HCT116 (cell line): Measurements from ENCODE around the gene FST. TPM values are rescaled to one million over a fixed set of nuclear protein-coding genes. Genes with fewer than 3 reads are reported as not detected.

Source experiments
- ATAC-seq: fragments of 200-7000 bp; cut with Tn5 transposase; 2 replicates; pipeline ENCODE4 v1.9.1; 2020; ENCODE audit warnings: mild to moderate bottlenecking, moderate library complexity
- BruUV-seq: library from RNA; stranded (reverse); fragments of 400-500 nt; replicated peaks from 2 replicates; lab custom pipeline; 2021; lab: Mats Ljungman, UMichigan
- CTCF ChIA-PET: fragments of 300-600 bp; sonication (Branson Sonifier 250); formaldehyde crosslinking; loops from one replicate; lab custom pipeline; 2021; ENCODE audit warnings: antibody characterized with exemption; lab: Charles Lee
- POLR2A ChIA-PET: fragments of 300-600, 350-600 bp; sonication (Branson Sonifier 250); formaldehyde crosslinking; loops from one replicate; lab custom pipeline; 2021; ENCODE audit warnings: antibody characterized with exemption; lab: Charles Lee
- RAD21 ChIA-PET, 2 experiments: fragments of 300-600 bp; sonication (Branson Sonifier 250); formaldehyde crosslinking; loops; one replicate each; lab custom pipeline; 2023; ENCODE audit warnings: low total read pairs in 2 of 2; ENCODE audit not compliant: uncharacterized antibody in 2 of 2, unreplicated experiment in 2 of 2, low non-redundant PET in 1 of 2; lab: Charles Lee
- DNase-seq: peaks from one replicate; pipeline ENCODE4 v3.0.0-alpha.2; 2010; ENCODE audit warnings: low read depth, low spot score
- H2AFZ ChIP-seq: fragments of 200-600 bp; shearing (Covaris generic), sonication (generic); 2 replicates; pipeline ENCODE4 v1.6.1; 2017; ENCODE audit warnings: low read depth, mixed run types, mixed read lengths, antibody characterized with exemption, low read length; ENCODE audit not compliant: poor library complexity, severe bottlenecking
- H3K27ac ChIP-seq: 2 replicates; pipeline ENCODE4 v1.5.1; 2012; ENCODE audit warnings: low read depth, low read length
- H3K27me3 ChIP-seq: fragments of 200-600 bp; sonication (generic); 2 replicates; pipeline ENCODE4 v1.6.1; 2016; ENCODE audit warnings: mixed run types, low read length, mixed read lengths; ENCODE audit not compliant: insufficient read depth
- H3K36me3 ChIP-seq, 2 experiments: fragments of 200-500 bp in 1 of 2; fragments of 200-600 bp in 1 of 2; sonication (Bioruptor generic) in 1 of 2; sonication (generic) in 1 of 2; 2 replicates each; pipeline versions ENCODE4 v1.5.1 to v1.6.1; 2014 to 2016; ENCODE audit warnings: low read length in 2 of 2, inconsistent platforms in 1 of 2, mixed read lengths in 1 of 2, mixed run types in 1 of 2; ENCODE audit not compliant: insufficient read depth in 2 of 2, control insufficient read depth in 1 of 2
- H3K4me1 ChIP-seq, 2 experiments: fragments of 200-600 bp in 1 of 2; sonication (generic) in 1 of 2; 2 replicates each; pipeline versions ENCODE4 v1.5.1 to v1.6.1; 2012 to 2017; ENCODE audit warnings: low read length in 2 of 2, inconsistent platforms in 1 of 2, mild to moderate bottlenecking in 1 of 2, mixed read lengths in 1 of 2, mixed run types in 1 of 2, moderate library complexity in 1 of 2; ENCODE audit not compliant: insufficient read depth in 2 of 2, control insufficient read depth in 1 of 2
- H3K4me2 ChIP-seq: fragments of 200-600 bp; sonication (generic); 2 replicates; pipeline ENCODE4 v1.6.1; 2017; ENCODE audit warnings: mixed run types, low read length, mixed read lengths
- H3K4me3 ChIP-seq, 2 experiments: fragments of 200-600 bp in 1 of 2; sonication (generic) in 1 of 2; replicated peaks in 1 of 2; 2 replicates each; pipeline ENCODE4 v1.5.1; 2011 to 2016; ENCODE audit warnings: low read length in 2 of 2, control low read depth in 1 of 2, low read depth in 1 of 2, mild to moderate bottlenecking in 1 of 2, mixed read lengths in 1 of 2, mixed run types in 1 of 2
- H3K79me2 ChIP-seq: fragments of 200-600 bp; sonication (generic); 2 replicates; pipeline ENCODE4 v1.6.1; 2017; ENCODE audit warnings: mild to moderate bottlenecking, mixed run types, low read length, moderate library complexity, mixed read lengths; ENCODE audit not compliant: insufficient read depth
- H3K9ac ChIP-seq: fragments of 200-600 bp; sonication (generic); 2 replicates; pipeline ENCODE4 v1.6.1; 2016; ENCODE audit warnings: low read length, mixed read lengths
- H3K9me2 ChIP-seq: fragments of 200-600 bp; sonication (generic), shearing (Covaris generic); 2 replicates; pipeline ENCODE4 v1.6.1; 2017; ENCODE audit warnings: mixed run types, mild to moderate bottlenecking, moderate library complexity; ENCODE audit not compliant: insufficient read depth
- H3K9me3 ChIP-seq, 2 experiments: fragments of 200-500 bp in 1 of 2; fragments of 200-600 bp in 1 of 2; sonication (Bioruptor generic) in 1 of 2; sonication (generic) in 1 of 2; 2 replicates each; pipeline ENCODE4 v1.6.1; 2014 to 2017; ENCODE audit warnings: low read length in 2 of 2, mixed read lengths in 2 of 2, inconsistent platforms in 1 of 2, low read depth in 1 of 2, mild to moderate bottlenecking in 1 of 2, mixed run types in 1 of 2, moderate library complexity in 1 of 2; ENCODE audit not compliant: control insufficient read depth in 1 of 2, insufficient read depth in 1 of 2
- H4K20me1 ChIP-seq: fragments of 200-600 bp; sonication (generic), shearing (Covaris generic); 2 replicates; pipeline ENCODE4 v1.6.1; 2017; ENCODE audit warnings: mixed run types, mild to moderate bottlenecking, moderate library complexity; ENCODE audit not compliant: insufficient read depth
- ELF1 ChIP-seq: IDR thresholded peaks from 2 replicates; pipeline ENCODE4 v1.6.1; 2012; ENCODE audit warnings: low read depth, borderline replicate concordance
- JUND ChIP-seq: IDR thresholded peaks from 2 replicates; pipeline ENCODE4 v1.6.1; 2012
- POLR2A ChIP-seq: IDR thresholded peaks from 2 replicates; pipeline ENCODE4 v1.7.0; 2011; ENCODE audit warnings: borderline replicate concordance; ENCODE audit not compliant: insufficient read depth, insufficient read length; ENCODE audit errors: extremely low read depth
- POLR2AphosphoS5 ChIP-seq: IDR thresholded peaks from 2 replicates; pipeline ENCODE4 v1.6.1; 2011; ENCODE audit warnings: mild to moderate bottlenecking, low read depth, low read length, moderate library complexity
- REST ChIP-seq: IDR thresholded peaks from 2 replicates; pipeline ENCODE4 v1.6.1; 2012; ENCODE audit warnings: low read depth
- SRF ChIP-seq: IDR thresholded peaks from 2 replicates; pipeline ENCODE4 v1.6.1; 2012; ENCODE audit warnings: low read depth
- YY1 ChIP-seq: IDR thresholded peaks from 2 replicates; pipeline ENCODE4 v1.6.1; 2011; ENCODE audit warnings: low read length, low read depth, moderate library complexity, mild to moderate bottlenecking; ENCODE audit not compliant: insufficient replicate concordance; ENCODE audit errors: extremely low read depth
- ZNF274 ChIP-seq: fragments of 200-500 bp; sonication (Bioruptor generic); IDR thresholded peaks from 2 replicates; pipeline ENCODE4 v1.6.1; 2014; ENCODE audit warnings: mild to moderate bottlenecking, low read depth, low read length, inconsistent platforms
- intact Hi-C: fragments of 100-400 bp; cut with micrococcal nuclease; formaldehyde crosslinking; loops from 2 replicates; pipeline ENCODE4 v1.10.0; 2022
- total RNA-seq: library from RNA; stranded (reverse); gene quantifications from one replicate; pipeline ENCODE4 v1.2.1, GENCODE V29; 2021; ENCODE audit not compliant: unreplicated experiment

The FST gene
- total RNA-seq, 1 experiment from 2014 or later, result 0.34 TPM

DNA sequence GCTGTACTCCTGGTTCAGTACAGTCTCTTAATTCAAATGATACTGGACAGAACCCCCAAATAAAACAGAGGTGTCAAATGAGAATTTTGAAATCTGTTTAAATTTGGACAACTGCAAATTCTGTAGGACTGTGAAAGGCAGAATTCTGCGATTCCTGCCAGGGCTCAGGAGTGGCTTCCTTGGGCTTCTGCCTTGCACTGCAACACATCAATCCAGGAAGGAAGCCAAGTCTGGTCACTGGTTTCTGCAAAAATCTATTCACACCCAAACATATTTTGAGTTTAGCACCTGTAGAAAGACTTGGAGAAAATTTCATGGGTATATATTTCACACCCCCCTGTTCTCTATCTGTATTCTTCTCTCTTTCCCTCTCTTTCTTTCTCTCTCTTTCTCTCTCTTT lies 37.5 kb upstream of the FST start:
- TF ChIP-seq ZNF274 (no peak), POLR2A (no peak), REST (no peak), YY1 (no peak), JUND (no peak), POLR2AphosphoS5 (no peak), ELF1 (no peak), SRF (no peak)
- TF ChIP-seq, all 23 proteins: peak for 0
- BruUV-seq, result no TSS peak
- H3K36me3 ChIP-seq, result no peaks in the 10 kb centered on the region

More for the DNA sequence above, 37.5 kb upstream of the FST start:
- H2AFZ ChIP-seq, result no peak overlapping the region
- ATAC-seq (no peak), DNase-seq (no peak)
- ChIA-PET POLR2A (no interaction called here), CTCF (no interaction called here), RAD21 (no interaction called here)
- H3K9me2 ChIP-seq, result no peaks in the 10 kb centered on the region
- H3K79me2 ChIP-seq, result no peaks in the 10 kb centered on the region
- H3K27me3 ChIP-seq, result no peaks in the 10 kb centered on the region
- H3K4me3 ChIP-seq, result no peak overlapping the region
- H3K4me1 ChIP-seq, result no peaks in the 10 kb centered on the region
- no peaks in the 10 kb centered on the region for H3K9me3 ChIP-seq
- H3K9ac ChIP-seq, result no peak overlapping the region
- H3K4me2 ChIP-seq, result no peak overlapping the region
- H3K27ac ChIP-seq, result no peak overlapping the region
- intact Hi-C loops, result no loop called here
- H4K20me1 ChIP-seq, result no peaks in the 10 kb centered on the region
